SK-N-SH treated with all-trans-retinoic acid at 6 μM for 48 hours (cell line): ENCODE data around the gene EFCAB5.
A peak's percentile ranks its signal among the peaks of the same experiment; 100 is the strongest.
"Not testable (repeated sequence)": the region's sequence is repeated elsewhere in the genome, so short reads cannot be mapped to it uniquely, and the experiment has no call there.

ENCODE experiments used
- ATAC-seq: fragments of 200-7000 bp; cut with Tn5 transposase; 3 replicates; pipeline ENCODE4 v1.9.1; 2020; ENCODE audit warnings: mild to moderate bottlenecking, moderate library complexity
- ARNTL ChIP-seq: fragments of 450-650 bp; formaldehyde crosslinking; IDR thresholded peaks from 2 replicates; pipeline ENCODE4 v1.5.0; 2020; ENCODE audit warnings: low read depth, mild to moderate bottlenecking, moderate library complexity, borderline replicate concordance
- BACH2 ChIP-seq: fragments of 250-450 bp; sonication (Bioruptor Pico); IDR thresholded peaks from 2 replicates; pipeline ENCODE4 v1.9.0; 2021; ENCODE audit warnings: mild to moderate bottlenecking, borderline replicate concordance
- CSDC2 ChIP-seq: fragments of 250-450 bp; sonication (Bioruptor Pico); IDR thresholded peaks from 2 replicates; pipeline ENCODE4 v1.5.0; 2020; ENCODE audit warnings: mild to moderate bottlenecking, moderate library complexity
- ESRRG ChIP-seq: fragments of 250-450 bp; sonication (Bioruptor Pico); IDR thresholded peaks from 2 replicates; pipeline ENCODE4 v1.6.1; 2021; ENCODE audit warnings: mild to moderate bottlenecking
- GLIS3 ChIP-seq: fragments of 250-450 bp; sonication (Bioruptor Pico); IDR thresholded peaks from 2 replicates; pipeline ENCODE4 v1.5.0; 2020; ENCODE audit warnings: mild to moderate bottlenecking, moderate library complexity
- OSR1 ChIP-seq: fragments of 250-450 bp; sonication (Bioruptor Pico); IDR thresholded peaks from 2 replicates; pipeline ENCODE4 v1.8.0; 2022; ENCODE audit warnings: moderate library complexity, mild to moderate bottlenecking, inconsistent platforms
- PPARA ChIP-seq: fragments of 250-450 bp; sonication (Bioruptor Pico); IDR thresholded peaks from 2 replicates; pipeline ENCODE4 v1.5.0; 2020; ENCODE audit warnings: mild to moderate bottlenecking, borderline replicate concordance
- RARB ChIP-seq: fragments of 250-450 bp; sonication (Bioruptor Pico); IDR thresholded peaks from 2 replicates; pipeline ENCODE4 v1.8.0; 2021; ENCODE audit warnings: mild to moderate bottlenecking, moderate library complexity
- SNAI2 ChIP-seq: fragments of 250-450 bp; sonication (Bioruptor Pico); IDR thresholded peaks from 2 replicates; pipeline ENCODE4 v1.5.0; 2020; ENCODE audit warnings: mild to moderate bottlenecking, moderate library complexity
- TCF4 ChIP-seq: fragments of 250-450 bp; sonication (Bioruptor Pico); IDR thresholded peaks from 2 replicates; pipeline ENCODE4 v1.8.0; 2021; ENCODE audit warnings: mild to moderate bottlenecking, moderate library complexity, borderline replicate concordance
- TOX ChIP-seq: fragments of 250-450 bp; sonication (Bioruptor Pico); IDR thresholded peaks from 2 replicates; pipeline ENCODE4 v1.8.0; 2021; ENCODE audit warnings: mild to moderate bottlenecking, moderate library complexity, borderline replicate concordance
- ZC3H10 ChIP-seq: fragments of 250-450 bp; sonication (Bioruptor Pico); IDR thresholded peaks from 2 replicates; pipeline ENCODE4 v1.5.1; 2021; ENCODE audit warnings: mild to moderate bottlenecking, moderate library complexity
- ZFP3 ChIP-seq: fragments of 250-450 bp; sonication (Bioruptor Pico); IDR thresholded peaks from 2 replicates; pipeline ENCODE4 v1.5.0; 2020; ENCODE audit warnings: mild to moderate bottlenecking, moderate library complexity
- ZFP30 ChIP-seq: fragments of 450-650 bp; formaldehyde crosslinking; IDR thresholded peaks from 2 replicates; pipeline ENCODE4 v1.5.0; 2022; ENCODE audit warnings: mild to moderate bottlenecking, moderate library complexity
- ZNF565 ChIP-seq: fragments of 450-650 bp; formaldehyde crosslinking; conservative IDR thresholded peaks from 2 replicates; pipeline ENCODE4 v1.5.0; 2020; ENCODE audit warnings: low read depth, mild to moderate bottlenecking, moderate library complexity
- ZNF70 ChIP-seq: fragments of 450-650 bp; formaldehyde crosslinking; IDR thresholded peaks from 2 replicates; pipeline ENCODE4 v1.5.0; 2020; ENCODE audit warnings: mild to moderate bottlenecking, moderate library complexity
- ZNF8 ChIP-seq: fragments of 450-650 bp; formaldehyde crosslinking; IDR thresholded peaks from 2 replicates; pipeline ENCODE4 v1.5.0; 2020; ENCODE audit warnings: mild to moderate bottlenecking, moderate library complexity
- TF ChIP-seq, protein P1 (sequence below): fragments of 250-450 bp; sonication (Bioruptor Pico); IDR thresholded peaks from 2 replicates; pipeline ENCODE4 v1.8.0; 2021; ENCODE audit warnings: low read depth, mild to moderate bottlenecking, moderate library complexity, borderline replicate concordance
- TF ChIP-seq, protein P2 (sequence below): fragments of 250-450 bp; sonication (Bioruptor Pico); IDR thresholded peaks from 2 replicates; pipeline ENCODE4 v1.5.0; 2020; ENCODE audit warnings: mild to moderate bottlenecking, moderate library complexity
- TF ChIP-seq, protein P3 (sequence below): fragments of 250-450 bp; sonication (Bioruptor Pico); IDR thresholded peaks from 2 replicates; pipeline ENCODE4 v1.8.0; 2020; ENCODE audit warnings: mild to moderate bottlenecking, moderate library complexity, borderline replicate concordance

Gene EFCAB5

DNA sequence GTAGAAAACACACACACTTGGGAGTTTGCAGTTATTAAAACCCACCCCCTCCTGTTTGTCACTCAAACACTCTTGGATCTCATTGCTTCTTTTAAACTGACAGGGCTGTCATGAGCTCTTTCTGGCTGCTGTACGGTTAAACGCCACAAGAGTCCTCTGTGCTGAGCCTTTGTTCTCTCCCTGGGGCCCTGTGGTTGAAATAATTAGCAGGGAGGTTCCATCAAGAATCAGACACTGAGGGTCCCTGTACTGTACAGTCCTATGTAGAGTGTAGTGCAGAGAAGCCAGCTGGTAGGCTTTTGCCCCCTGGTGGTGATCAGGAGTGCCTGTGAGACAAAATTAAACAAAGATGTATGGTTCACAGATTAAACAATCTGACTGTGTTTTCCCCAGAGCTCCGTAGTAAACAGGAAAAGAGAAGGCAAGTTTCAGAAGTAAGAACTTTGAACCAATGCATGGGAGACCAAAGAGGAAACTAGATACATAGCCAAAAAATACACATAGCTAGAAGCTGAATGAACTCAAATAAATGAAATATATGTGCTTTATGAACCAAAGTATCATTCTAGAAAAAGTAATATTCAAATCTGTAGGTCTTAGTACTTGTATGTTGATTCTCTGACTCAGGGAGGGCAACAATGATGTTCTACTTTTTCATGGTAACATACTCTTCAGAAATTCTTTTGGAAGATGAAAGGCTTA is 10.1 kb upstream of the EFCAB5 start:
- TF ChIP-seq GLIS3 (no peak), TCF4 (peak; percentile 50; the same call in 1 of the 2 replicates)
- peak; percentile 76 for ATAC-seq

DNA sequence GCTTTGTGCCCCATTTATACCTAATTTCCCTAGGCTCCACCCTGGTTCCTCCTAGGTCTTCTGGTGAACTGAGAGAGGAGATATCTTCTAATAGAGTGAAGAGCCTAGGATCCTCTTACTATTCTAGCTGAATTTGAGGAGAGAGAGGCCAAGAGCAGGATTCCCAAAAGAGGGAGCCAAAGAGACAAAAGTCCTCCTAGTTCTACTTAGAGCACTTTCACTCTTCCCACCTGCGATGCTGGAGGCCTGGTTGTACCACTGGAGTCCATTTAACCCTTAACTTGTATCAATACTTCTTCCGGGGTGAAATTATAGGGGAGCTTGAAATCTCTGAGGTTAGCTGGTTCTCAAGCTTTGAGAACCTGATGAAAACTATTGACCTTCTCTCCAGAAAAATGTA is 8.1 kb upstream of the EFCAB5 start:
- TF ChIP-seq BACH2 (no peak), ESRRG (CRISPR knock-in tag) (no peak), ZFP30 (CRISPR knock-in tag) (no peak), PPARA (no peak), ZNF70 (CRISPR knock-in tag) (no peak), OSR1 (CRISPR knock-in tag) (no peak), TCF4 (no peak), RARB (CRISPR knock-in tag) (no peak), TOX (CRISPR knock-in tag) (no peak)
- TF ChIP-seq, protein P1, sequence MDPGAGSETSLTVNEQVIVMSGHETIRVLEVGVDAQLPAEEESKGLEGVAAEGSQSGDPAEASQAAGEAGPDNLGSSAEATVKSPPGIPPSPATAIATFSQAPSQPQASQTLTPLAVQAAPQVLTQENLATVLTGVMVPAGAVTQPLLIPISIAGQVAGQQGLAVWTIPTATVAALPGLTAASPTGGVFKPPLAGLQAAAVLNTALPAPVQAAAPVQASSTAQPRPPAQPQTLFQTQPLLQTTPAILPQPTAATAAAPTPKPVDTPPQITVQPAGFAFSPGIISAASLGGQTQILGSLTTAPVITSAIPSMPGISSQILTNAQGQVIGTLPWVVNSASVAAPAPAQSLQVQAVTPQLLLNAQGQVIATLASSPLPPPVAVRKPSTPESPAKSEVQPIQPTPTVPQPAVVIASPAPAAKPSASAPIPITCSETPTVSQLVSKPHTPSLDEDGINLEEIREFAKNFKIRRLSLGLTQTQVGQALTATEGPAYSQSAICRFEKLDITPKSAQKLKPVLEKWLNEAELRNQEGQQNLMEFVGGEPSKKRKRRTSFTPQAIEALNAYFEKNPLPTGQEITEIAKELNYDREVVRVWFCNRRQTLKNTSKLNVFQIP (CRISPR knock-in tag) = no peak
- no peak for ATAC-seq

DNA sequence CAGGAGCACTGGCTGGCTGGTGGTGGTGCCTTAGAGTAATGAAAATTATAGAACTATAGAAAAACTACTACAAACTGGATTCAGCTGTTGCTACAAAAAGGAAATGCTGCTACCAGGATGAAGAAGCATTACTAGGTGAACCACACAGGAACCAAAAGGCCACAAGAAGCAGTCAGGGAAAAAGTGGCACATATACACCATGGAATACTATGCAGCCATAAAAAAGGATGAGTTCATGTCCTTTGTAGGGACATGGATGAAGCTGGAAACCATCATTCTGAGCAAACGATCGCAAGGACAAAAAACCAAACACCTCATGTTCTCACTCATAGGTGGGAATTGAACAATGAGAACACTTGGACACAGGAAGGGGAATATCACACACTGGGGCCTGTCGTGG is 5.5 kb upstream of the EFCAB5 start:
- ATAC-seq = not testable (repeated sequence)

DNA sequence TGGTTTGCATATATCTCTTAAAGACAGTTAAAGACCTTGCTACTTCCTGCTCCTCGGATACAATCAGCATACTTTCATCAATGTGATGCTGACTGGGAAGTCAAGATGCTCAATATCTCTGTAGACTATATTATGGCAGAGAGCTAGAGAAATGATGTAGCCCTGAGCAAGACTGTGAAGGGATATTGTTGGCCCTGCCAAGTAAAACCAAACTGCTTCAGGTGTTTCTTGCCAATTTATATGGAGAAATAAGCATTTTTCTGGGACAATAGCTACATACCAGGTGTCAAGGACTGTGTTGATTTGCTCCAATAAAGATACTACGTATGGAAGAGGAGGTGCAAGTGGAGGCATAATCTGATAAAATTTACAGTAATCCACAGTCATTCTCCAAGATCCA is 4.7 kb upstream of the EFCAB5 start:
- no peak for ATAC-seq
- TF ChIP-seq, protein P1 (CRISPR knock-in tag) = no peak
- TF ChIP-seq OSR1 (CRISPR knock-in tag) = no peak
- TF ChIP-seq ZNF8 = no peak
- TF ChIP-seq TCF4 = no peak
- no peak for TF ChIP-seq PPARA
- TF ChIP-seq GLIS3 = no peak
- TF ChIP-seq ARNTL (CRISPR knock-in tag) = no peak
- TF ChIP-seq ZNF70 (CRISPR knock-in tag) = no peak
- no peak for TF ChIP-seq SNAI2 (CRISPR knock-in tag)
- TF ChIP-seq, all 23 proteins: peak for 0

DNA sequence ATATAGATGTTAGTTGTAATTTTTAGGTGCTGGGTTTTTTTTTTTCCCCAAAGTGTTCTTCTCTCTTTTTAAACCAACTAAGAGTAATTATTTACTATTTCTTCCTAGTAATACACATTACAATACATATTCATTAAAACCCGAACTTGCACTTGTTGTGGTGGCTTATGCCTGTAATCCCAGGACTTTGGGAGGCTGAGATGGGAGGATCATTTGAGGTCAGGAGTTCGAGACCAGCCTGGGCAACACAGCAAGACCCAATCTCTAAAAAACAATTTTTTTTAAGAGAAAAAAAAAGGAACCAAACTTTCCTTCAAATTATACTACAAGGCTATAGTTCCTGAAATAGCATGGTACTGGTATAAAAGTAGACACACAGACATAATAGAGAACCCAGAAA is 3.8 kb downstream of the EFCAB5 start:
- ATAC-seq = no peak
- TF ChIP-seq OSR1 (CRISPR knock-in tag) = no peak
- TF ChIP-seq ZNF565 (CRISPR knock-in tag) = no peak
- TF ChIP-seq, protein P2, sequence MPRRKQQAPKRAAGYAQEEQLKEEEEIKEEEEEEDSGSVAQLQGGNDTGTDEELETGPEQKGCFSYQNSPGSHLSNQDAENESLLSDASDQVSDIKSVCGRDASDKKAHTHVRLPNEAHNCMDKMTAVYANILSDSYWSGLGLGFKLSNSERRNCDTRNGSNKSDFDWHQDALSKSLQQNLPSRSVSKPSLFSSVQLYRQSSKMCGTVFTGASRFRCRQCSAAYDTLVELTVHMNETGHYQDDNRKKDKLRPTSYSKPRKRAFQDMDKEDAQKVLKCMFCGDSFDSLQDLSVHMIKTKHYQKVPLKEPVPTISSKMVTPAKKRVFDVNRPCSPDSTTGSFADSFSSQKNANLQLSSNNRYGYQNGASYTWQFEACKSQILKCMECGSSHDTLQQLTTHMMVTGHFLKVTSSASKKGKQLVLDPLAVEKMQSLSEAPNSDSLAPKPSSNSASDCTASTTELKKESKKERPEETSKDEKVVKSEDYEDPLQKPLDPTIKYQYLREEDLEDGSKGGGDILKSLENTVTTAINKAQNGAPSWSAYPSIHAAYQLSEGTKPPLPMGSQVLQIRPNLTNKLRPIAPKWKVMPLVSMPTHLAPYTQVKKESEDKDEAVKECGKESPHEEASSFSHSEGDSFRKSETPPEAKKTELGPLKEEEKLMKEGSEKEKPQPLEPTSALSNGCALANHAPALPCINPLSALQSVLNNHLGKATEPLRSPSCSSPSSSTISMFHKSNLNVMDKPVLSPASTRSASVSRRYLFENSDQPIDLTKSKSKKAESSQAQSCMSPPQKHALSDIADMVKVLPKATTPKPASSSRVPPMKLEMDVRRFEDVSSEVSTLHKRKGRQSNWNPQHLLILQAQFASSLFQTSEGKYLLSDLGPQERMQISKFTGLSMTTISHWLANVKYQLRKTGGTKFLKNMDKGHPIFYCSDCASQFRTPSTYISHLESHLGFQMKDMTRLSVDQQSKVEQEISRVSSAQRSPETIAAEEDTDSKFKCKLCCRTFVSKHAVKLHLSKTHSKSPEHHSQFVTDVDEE (CRISPR knock-in tag) = no peak
- no peak for TF ChIP-seq ESRRG (CRISPR knock-in tag)
- no peak for TF ChIP-seq ZC3H10 (CRISPR knock-in tag)
- TF ChIP-seq ZFP30 (CRISPR knock-in tag) = no peak
- no peak for TF ChIP-seq BACH2
- TF ChIP-seq, protein P3, sequence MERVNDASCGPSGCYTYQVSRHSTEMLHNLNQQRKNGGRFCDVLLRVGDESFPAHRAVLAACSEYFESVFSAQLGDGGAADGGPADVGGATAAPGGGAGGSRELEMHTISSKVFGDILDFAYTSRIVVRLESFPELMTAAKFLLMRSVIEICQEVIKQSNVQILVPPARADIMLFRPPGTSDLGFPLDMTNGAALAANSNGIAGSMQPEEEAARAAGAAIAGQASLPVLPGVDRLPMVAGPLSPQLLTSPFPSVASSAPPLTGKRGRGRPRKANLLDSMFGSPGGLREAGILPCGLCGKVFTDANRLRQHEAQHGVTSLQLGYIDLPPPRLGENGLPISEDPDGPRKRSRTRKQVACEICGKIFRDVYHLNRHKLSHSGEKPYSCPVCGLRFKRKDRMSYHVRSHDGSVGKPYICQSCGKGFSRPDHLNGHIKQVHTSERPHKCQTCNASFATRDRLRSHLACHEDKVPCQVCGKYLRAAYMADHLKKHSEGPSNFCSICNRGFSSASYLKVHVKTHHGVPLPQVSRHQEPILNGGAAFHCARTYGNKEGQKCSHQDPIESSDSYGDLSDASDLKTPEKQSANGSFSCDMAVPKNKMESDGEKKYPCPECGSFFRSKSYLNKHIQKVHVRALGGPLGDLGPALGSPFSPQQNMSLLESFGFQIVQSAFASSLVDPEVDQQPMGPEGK (CRISPR knock-in tag) = no peak
- no peak for TF ChIP-seq PPARA
- no peak for TF ChIP-seq ZFP3
- no peak for TF ChIP-seq TOX (CRISPR knock-in tag)
- TF ChIP-seq CSDC2 (CRISPR knock-in tag) = no peak
